Right lobe of liver (tissue), 6 donors: Measurements from ENCODE around the gene DLG5. TPM values are rescaled to one million over a fixed set of nuclear protein-coding genes. Genes with fewer than 3 reads are reported as not detected.

Source experiments
- ATAC-seq, 4 donors: fragments of 200-7000 bp; cut with Tn5 transposase; one replicate each; pipeline ENCODE4 v1.9.1; 2020; ENCODE audit warnings: mild to moderate bottlenecking in 4 of 4, moderate library complexity in 4 of 4
- DNase-seq, 3 donors: peaks; one replicate each; pipeline ENCODE4 v3.0.0-alpha.2; 2020
- H3K27ac ChIP-seq, 3 donors: fragments of 200-600 bp; one replicate each; pipeline ENCODE4 v1.8.0; 2022
- H3K27me3 ChIP-seq, 2 donors: fragments of 200-600 bp; one replicate each; pipeline ENCODE4 v1.8.0; 2022
- H3K36me3 ChIP-seq, 4 donors: fragments of 200-600 bp; sonication (generic) in 1 of 4; one replicate each; pipeline versions ENCODE4 v1.5.1 to v1.8.0; 2017 to 2022; ENCODE audit warnings: control low read depth in 1 of 4
- H3K4me1 ChIP-seq, 4 donors: fragments of 200-600 bp; sonication (generic) in 1 of 4; one replicate each; pipeline versions ENCODE4 v1.5.1 to v1.8.0; 2017 to 2022; ENCODE audit warnings: control low read depth in 1 of 4
- H3K4me3 ChIP-seq, 3 donors: fragments of 200-600 bp; one replicate each; pipeline ENCODE4 v1.8.0; 2022
- H3K9me3 ChIP-seq, 4 donors: fragments of 200-600 bp; sonication (generic) in 1 of 4; one replicate each; pipeline versions ENCODE4 v1.5.1 to v1.8.0; 2017 to 2022; ENCODE audit warnings: control low read depth in 1 of 4
- CTCF ChIP-seq, 4 donors: fragments of 200-600 bp in 3 of 4; fragments of 450-650 bp in 1 of 4; IDR thresholded peaks; one replicate each; pipeline versions ENCODE4 v1.5.1 to v1.8.0; 2016 to 2022; ENCODE audit warnings: antibody characterized with exemption in 4 of 4, mild to moderate bottlenecking in 2 of 4
- POLR2A ChIP-seq: fragments of 450-650 bp; IDR thresholded peaks from one replicate; pipeline ENCODE4 v1.6.1; 2017; ENCODE audit warnings: antibody characterized with exemption, mild to moderate bottlenecking
- WGBS: methylation state at CpG from one replicate; pipeline ENCODE4 v1.1.6; 2018; ENCODE audit warnings: low coverage, low lambda C conversion rate; ENCODE audit not compliant: insufficient coverage; ENCODE audit errors: missing lambda C conversion rate; 5-methylcytosine and 5-hydroxymethylcytosine counted together
- intact Hi-C, 2 donors: fragments of 100-400 bp; cut with DNase I; formaldehyde crosslinking; loops; one replicate each; pipeline versions ENCODE4 v1.11.2 to v1.14.1; 2022
- total RNA-seq, 6 experiments: library from RNA; depleted of rRNA in 2 of 6; stranded (reverse); fragments of >200 nt in 2 of 6; fragmentation: NEBNext Ultra II Directional in 3 of 6; extraction: Animal tissue kit (Norgen Biotek cat#: 25700) in 3 of 6; gene quantifications; one replicate each; pipeline versions ENCODE4 v1.1.0 to v1.2.4, GENCODE V29; 2016 to 2023
- donor health status: DM: no; HTN: yes; CAD: no.
- donor health status: DM: no; HTN: no; CAD: no.
- donor health status: DM: no; HTN: no; CAD: no.
- donor health status: DM: no; HTN: yes; CAD: no.
- donor health status: DM: no; HTN: yes; CAD: no.

DLG5 gene
- total RNA-seq, 6 experiments from 2014 or later: 5.6 to 8.8 (median 7.6) TPM

GRCh38 chr10:77921395-77921794 is 5.2 kb downstream of the DLG5 start:
- 100% methylated on average over 6 of the region's 7 CpGs for WGBS
- Histone ChIP-seq H3K9me3 (no peaks in the 10 kb centered on the region), H3K36me3 (no peaks in the 10 kb centered on the region), H3K4me1 (peaks cover 0 to 27% (median 5%) of the 10 kb centered on the region in 4 donors), H3K27ac (no peak overlapping the region), H3K4me3 (no peak overlapping the region), H3K27me3 (no peaks in the 10 kb centered on the region)
- intact Hi-C loops: no loop called here
- DNase-seq: no peak
- ATAC-seq: no peak
- no peak for TF ChIP-seq CTCF (IDR thresholded peaks at IDR 0.05)
- TF ChIP-seq POLR2A: no peak

- ATAC-seq: peak; percentile 49 to 56 (median 54)
- peaks cover 0 to 27% (median 5%) of the 10 kb centered on the region in 4 donors for H3K4me1 ChIP-seq
Observed at GRCh38 chr10:77920495-77920894, 6.1 kb downstream of the DLG5 start.

GRCh38 chr10:77919713-77920108 is 6.8 kb downstream of the DLG5 start:
- H3K4me1 ChIP-seq: peaks cover 0 to 27% (median 1%) of the 10 kb centered on the region in 4 donors
- H3K9me3 ChIP-seq: no peaks in the 10 kb centered on the region
- TF ChIP-seq CTCF (IDR thresholded peaks at IDR 0.05) (no peak), POLR2A (no peak)
- H3K27ac ChIP-seq: peak overlapping the region in 1 of 3 donors; percentile 37
- peak in 3 of 4 donors; percentile 16 to 47 (median 22) for ATAC-seq
- H3K36me3 ChIP-seq: no peaks in the 10 kb centered on the region
- no peaks in the 10 kb centered on the region for H3K27me3 ChIP-seq
- no peak for DNase-seq
- WGBS: 63% methylated on average over 3 of the region's 4 CpGs
- no peak overlapping the region for H3K4me3 ChIP-seq
- intact Hi-C loops: no loop called here

More at GRCh38 chr10:77920495-77920894, 6.1 kb downstream of the DLG5 start:
- DNase-seq: peak in 1 of 3 donors; percentile 39
- no peak overlapping the region for H3K4me3 ChIP-seq
- peak overlapping the region in 2 of 3 donors; percentile 4 to 27 for H3K27ac ChIP-seq
- no peaks in the 10 kb centered on the region for H3K9me3 ChIP-seq
- no peaks in the 10 kb centered on the region for H3K27me3 ChIP-seq
- intact Hi-C loops: no loop called here
- WGBS: 36% methylated on average over 3 of the region's 4 CpGs
- H3K36me3 ChIP-seq: no peaks in the 10 kb centered on the region
- TF ChIP-seq CTCF (IDR thresholded peaks at IDR 0.05): no peak
- TF ChIP-seq POLR2A: no peak

- no peaks in the 10 kb centered on the region for H3K9me3 ChIP-seq
- WGBS: 75% methylated on average over 10 of the region's 10 CpGs
- intact Hi-C loops: no loop called here
- no peak for DNase-seq
- no peak overlapping the region for H3K27ac ChIP-seq
- TF ChIP-seq POLR2A (no peak), CTCF (IDR thresholded peaks at IDR 0.05) (no peak)
- ATAC-seq: no peak
- H3K36me3 ChIP-seq: no peaks in the 10 kb centered on the region
- H3K4me3 ChIP-seq: no peak overlapping the region
- H3K27me3 ChIP-seq: no peaks in the 10 kb centered on the region
- peaks cover 0 to 34% (median 9%) of the 10 kb centered on the region in 4 donors for H3K4me1 ChIP-seq
Observed at GRCh38 chr10:77915319-77916105, 11.0 kb downstream of the DLG5 start.
